C4-2B (cell line): Measurements from ENCODE around the gene WWOX.

Experiments
- H3K27ac ChIP-seq: fragments of 450-650 bp; 2 replicates; pipeline ENCODE4 v1.5.1; 2017
- ZFX ChIP-seq: fragments of 450-650 bp; IDR thresholded peaks from 2 replicates; pipeline ENCODE4 v1.6.1; 2017
- TF ChIP-seq, protein P1 (sequence below): fragments of 450-650 bp; conservative IDR thresholded peaks from 2 replicates; pipeline ENCODE4 v1.5.1; 2017; ENCODE audit warnings: mild to moderate bottlenecking

The WWOX gene

DNA sequence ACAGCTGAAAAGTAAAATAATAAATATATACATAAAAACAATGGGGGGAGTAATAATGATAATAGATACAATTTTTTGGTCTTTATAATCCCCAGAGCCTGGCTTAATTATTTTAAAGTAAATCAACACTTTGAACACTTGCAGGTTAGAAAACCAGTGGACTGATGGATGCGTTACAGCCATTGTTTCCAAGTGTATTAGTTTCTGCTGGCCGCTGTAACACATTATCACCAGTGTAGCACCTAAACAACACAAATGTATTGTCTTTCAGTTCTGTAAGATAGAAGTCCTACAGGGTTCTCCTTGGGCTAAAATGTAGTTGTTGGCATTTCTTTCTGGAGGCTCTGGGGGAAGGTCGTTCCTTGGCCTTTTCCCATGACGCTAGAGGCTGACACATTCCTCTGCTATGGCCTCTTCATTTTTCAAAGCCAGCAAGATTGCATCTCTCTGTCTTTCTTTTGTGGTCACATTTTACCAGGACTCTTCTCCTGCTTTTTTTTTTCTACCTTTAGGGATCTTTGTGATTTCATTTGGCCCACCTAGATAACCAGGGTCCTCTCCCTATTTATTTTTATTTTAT, 116.8 kb downstream of the WWOX start:
- TF ChIP-seq, protein P1, sequence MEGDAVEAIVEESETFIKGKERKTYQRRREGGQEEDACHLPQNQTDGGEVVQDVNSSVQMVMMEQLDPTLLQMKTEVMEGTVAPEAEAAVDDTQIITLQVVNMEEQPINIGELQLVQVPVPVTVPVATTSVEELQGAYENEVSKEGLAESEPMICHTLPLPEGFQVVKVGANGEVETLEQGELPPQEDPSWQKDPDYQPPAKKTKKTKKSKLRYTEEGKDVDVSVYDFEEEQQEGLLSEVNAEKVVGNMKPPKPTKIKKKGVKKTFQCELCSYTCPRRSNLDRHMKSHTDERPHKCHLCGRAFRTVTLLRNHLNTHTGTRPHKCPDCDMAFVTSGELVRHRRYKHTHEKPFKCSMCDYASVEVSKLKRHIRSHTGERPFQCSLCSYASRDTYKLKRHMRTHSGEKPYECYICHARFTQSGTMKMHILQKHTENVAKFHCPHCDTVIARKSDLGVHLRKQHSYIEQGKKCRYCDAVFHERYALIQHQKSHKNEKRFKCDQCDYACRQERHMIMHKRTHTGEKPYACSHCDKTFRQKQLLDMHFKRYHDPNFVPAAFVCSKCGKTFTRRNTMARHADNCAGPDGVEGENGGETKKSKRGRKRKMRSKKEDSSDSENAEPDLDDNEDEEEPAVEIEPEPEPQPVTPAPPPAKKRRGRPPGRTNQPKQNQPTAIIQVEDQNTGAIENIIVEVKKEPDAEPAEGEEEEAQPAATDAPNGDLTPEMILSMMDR: no peak
- TF ChIP-seq ZFX: no peak
- H3K27ac ChIP-seq: no peak overlapping the region

DNA sequence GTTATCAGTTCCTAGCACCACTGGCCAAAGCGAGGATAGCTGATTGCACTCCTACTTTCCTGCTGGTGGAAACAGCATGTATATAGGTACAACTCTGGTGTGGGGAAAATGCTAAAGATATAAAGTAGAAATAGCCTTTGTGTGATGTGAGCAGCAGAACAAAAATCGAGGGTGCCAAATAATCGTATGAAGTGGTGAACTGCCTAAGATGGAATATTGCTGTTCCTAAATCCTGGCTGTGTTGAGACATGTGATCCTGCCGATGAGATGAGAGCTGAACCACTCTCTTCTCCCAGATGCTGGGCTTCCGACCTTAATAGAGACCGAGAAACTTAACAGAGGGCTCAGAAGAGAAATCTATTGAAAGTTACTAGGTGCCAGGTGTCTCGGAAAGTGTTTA, 117.8 kb downstream of the WWOX start:
- TF ChIP-seq ZFX: no peak
- TF ChIP-seq, protein P1: no peak
- H3K27ac ChIP-seq: no peak overlapping the region

DNA sequence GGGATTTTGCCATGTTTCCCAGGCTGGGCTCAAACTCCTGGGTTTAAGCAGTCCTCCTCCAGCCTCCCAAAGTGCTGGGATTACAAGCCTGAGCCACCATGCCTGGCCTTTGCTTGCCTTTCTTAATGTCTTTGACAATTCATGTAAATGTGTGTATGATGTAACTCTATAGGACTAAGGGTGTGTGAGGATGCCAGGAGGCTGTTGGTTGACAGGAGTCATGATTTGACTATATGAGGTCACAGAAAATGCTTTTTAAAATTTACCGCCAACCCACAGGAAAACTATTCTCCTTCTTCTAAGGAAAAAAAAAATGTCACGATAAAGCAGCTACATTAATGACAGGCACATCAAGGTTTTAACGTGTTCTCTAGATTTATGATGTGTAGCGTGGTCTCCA, 118.8 kb downstream of the WWOX start:
- no peak overlapping the region for H3K27ac ChIP-seq
- TF ChIP-seq, protein P1: no peak
- TF ChIP-seq ZFX: no peak

DNA sequence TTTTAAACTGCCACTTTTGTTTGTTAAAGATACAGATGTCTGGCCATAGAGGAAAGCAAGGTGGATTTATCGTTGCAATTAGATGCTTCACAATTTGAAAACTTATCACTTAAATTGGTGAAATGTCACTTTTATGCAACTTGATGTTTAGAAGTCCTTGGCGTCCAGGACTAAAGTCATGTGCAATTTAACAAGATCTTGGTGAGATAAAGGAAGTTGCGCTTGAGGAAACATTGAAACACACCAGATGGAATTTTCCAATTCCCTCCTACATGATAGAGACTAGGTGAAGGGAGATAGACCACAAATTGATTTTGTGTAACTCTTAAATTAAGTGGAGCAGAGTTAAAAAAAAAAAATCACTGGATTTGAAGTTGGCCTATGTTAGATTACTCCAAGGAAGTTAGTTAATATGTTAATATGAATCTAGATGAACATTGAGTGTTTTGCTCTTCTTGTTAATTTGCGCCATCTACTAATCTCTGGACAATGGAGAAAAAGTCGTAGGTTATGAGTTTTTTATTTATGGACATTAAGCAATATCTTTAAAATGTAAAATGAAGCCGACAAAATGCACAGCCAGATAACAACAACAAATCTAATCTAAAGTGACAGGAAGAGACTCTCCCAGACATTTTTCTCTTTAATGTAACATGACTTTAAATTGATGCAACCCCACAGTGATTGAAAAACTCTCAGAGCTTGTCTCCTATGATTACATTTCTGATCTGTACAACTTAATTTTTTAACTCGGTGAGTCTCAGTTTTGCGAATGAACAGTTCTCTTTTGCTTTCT, 119.6 kb downstream of the WWOX start:
- no peak overlapping the region for H3K27ac ChIP-seq
- TF ChIP-seq ZFX: no peak
- TF ChIP-seq, protein P1: no peak

DNA sequence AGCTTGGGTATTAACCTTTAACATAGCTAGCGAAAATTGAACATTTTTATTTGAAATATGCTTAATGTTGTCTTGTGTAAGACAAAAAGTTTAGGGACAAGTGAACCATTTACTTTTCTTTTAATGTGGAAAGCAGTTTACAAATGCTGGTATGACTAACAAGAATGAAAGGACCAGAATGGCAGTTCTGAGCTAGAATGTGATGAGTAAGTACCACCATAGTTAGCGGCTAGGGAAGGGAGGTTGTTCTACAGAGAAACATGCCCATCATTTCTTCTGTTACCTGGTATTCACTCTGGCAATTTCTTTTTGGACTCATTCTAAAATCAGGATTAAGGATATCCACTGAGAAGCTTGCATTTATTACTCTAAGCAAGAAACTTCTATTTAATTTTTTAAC, 121.1 kb downstream of the WWOX start:
- TF ChIP-seq, protein P1: no peak
- TF ChIP-seq ZFX: no peak
- H3K27ac ChIP-seq: no peak overlapping the region

DNA sequence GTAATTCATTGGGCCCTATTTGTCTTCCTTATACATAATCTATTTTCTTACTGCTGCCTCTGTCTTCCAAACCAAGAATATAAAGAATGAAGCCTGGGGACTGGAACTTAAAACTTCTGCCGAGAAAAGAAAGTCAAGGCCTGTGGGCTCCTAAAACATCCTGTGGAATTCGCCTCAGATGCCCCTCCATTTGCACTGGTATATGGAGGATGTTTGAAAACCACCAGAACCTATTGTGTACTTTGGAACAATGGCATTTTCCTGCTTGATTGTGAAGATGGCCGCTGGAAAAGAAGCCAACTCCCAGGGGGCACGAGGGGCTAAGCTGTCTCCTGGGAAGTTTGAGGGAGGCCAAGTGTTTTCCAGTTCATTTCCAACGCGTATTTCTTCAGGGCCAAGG, 122.4 kb downstream of the WWOX start:
- no peak overlapping the region for H3K27ac ChIP-seq

DNA sequence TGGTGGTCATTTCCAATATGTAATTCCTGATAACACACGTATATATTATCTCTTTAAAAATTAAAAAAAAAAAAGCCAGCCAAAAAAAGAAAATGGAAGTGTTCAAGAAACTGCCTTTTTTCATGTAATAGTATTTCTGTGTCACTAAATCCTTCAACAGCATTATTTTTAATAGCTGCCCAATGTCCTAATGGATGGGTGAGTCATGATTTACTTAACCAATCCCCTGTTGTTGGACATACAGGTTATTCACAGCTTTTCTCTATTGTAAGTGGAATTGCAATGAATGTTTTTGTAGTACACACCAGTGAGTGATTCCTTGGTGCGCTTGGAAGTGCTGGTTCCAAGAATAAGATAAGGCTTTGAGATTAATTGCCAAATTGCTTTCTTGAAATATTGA, 124.9 kb downstream of the WWOX start:
- TF ChIP-seq, protein P1: no peak
- TF ChIP-seq ZFX: no peak
- no peak overlapping the region for H3K27ac ChIP-seq

More for the DNA sequence above, 122.4 kb downstream of the WWOX start:
- TF ChIP-seq, protein P1: no peak
- no peak for TF ChIP-seq ZFX
